Fibroblast of lung (primary cell): ENCODE results near the gene MUTYH. TPM values are rescaled to one million over a fixed set of nuclear protein-coding genes. Genes with fewer than 3 reads are reported as not detected.

Source experiments
- DNase-seq, 2 donors: peaks; one replicate each; pipeline versions ENCODE4 v3.0.0 to v3.0.0-alpha.2; 2010; ENCODE audit warnings: low read depth in 2 of 2
- H2AFZ ChIP-seq: 2 replicates; pipeline ENCODE4 v1.5.1; 2012; ENCODE audit warnings: low read length, control low read depth, inconsistent platforms
- H3K27ac ChIP-seq: 2 replicates; pipeline ENCODE4 v1.5.1; 2011; ENCODE audit warnings: low read length, control low read depth; ENCODE audit not compliant: insufficient read depth
- H3K27me3 ChIP-seq: 2 replicates; pipeline ENCODE4 v1.5.1; 2011; ENCODE audit warnings: mild to moderate bottlenecking, low read length; ENCODE audit not compliant: control insufficient read depth, insufficient read depth
- H3K36me3 ChIP-seq: 2 replicates; pipeline ENCODE4 v1.5.1; 2011; ENCODE audit warnings: low read length; ENCODE audit not compliant: control insufficient read depth, insufficient read depth
- H3K4me1 ChIP-seq: 2 replicates; pipeline ENCODE4 v1.5.1; 2011; ENCODE audit warnings: low read length; ENCODE audit not compliant: control insufficient read depth, insufficient read depth; ENCODE audit errors: extremely low read depth
- H3K4me2 ChIP-seq: 2 replicates; pipeline ENCODE4 v1.5.1; 2011; ENCODE audit warnings: low read length, control low read depth; ENCODE audit not compliant: insufficient read depth; ENCODE audit errors: extremely low read depth
- H3K4me3 ChIP-seq, 4 experiments: fragments of 200-600 bp in 1 of 4; sonication (generic) in 1 of 4; replicated peaks in 1 of 4; 2 replicates each; pipeline ENCODE4 v1.5.1; 2011 to 2016; ENCODE audit warnings: low read length in 4 of 4, low read depth in 3 of 4, mild to moderate bottlenecking in 3 of 4, control low read depth in 2 of 4, inconsistent platforms in 1 of 4, mixed read lengths in 1 of 4; ENCODE audit not compliant: insufficient read depth in 1 of 4; ENCODE audit errors: control extremely low read depth in 1 of 4
- H3K79me2 ChIP-seq: 2 replicates; pipeline ENCODE4 v1.5.1; 2012; ENCODE audit warnings: mild to moderate bottlenecking, low read length, inconsistent platforms; ENCODE audit not compliant: control insufficient read depth, insufficient read depth
- H3K9ac ChIP-seq: 2 replicates; pipeline ENCODE4 v1.5.1; 2011; ENCODE audit warnings: mild to moderate bottlenecking, low read length, control low read depth; ENCODE audit not compliant: insufficient read depth
- H3K9me3 ChIP-seq: 2 replicates; pipeline ENCODE4 v1.5.1; 2012; ENCODE audit warnings: low read depth, low read length; ENCODE audit not compliant: control insufficient read depth, insufficient read depth
- H4K20me1 ChIP-seq: 2 replicates; pipeline ENCODE4 v1.5.1; 2011; ENCODE audit warnings: low read length; ENCODE audit not compliant: control insufficient read depth, insufficient read depth; ENCODE audit errors: extremely low read depth
- CTCF ChIP-seq, 2 donors: IDR thresholded peaks in 1 of 2; conservative IDR thresholded peaks in 1 of 2; 1 replicate in 1 of 2; 2 replicates in 1 of 2; pipeline ENCODE4 v1.5.1; 2011 to 2012; ENCODE audit warnings: low read length in 2 of 2, control low read depth in 1 of 2, inconsistent platforms in 1 of 2, low read depth in 1 of 2, mild to moderate bottlenecking in 1 of 2
- EZH2 ChIP-seq: IDR thresholded peaks from 2 replicates; pipeline ENCODE4 v1.5.1; 2012; ENCODE audit warnings: low read length, control low read depth, mild to moderate bottlenecking; ENCODE audit errors: missing control alignments
- polyA plus RNA-seq, 2 donors: library from polyadenylated mRNA; depleted of rRNA in 1 of 2; stranded (reverse) in 1 of 2; unstranded in 1 of 2; fragments of >200 nt; gene quantifications; 2 replicates each; pipeline ENCODE4 v1.2.1, GENCODE V29; 2011 to 2012; ENCODE audit warnings: missing spikeins in 1 of 2
- total RNA-seq: library from RNA; depleted of rRNA; stranded (reverse); fragments of >200 nt; gene quantifications from 2 replicates; pipeline ENCODE4 v1.2.1, GENCODE V29; 2014

The MUTYH gene
- total and polyA plus RNA-seq, 2 donors (not counting 1 experiment from before 2014, with no cell fraction given): 3.8 to 15.7 TPM

GRCh38 chr1:45380125-45380524 is 39.9 kb upstream of the MUTYH start:
- H2AFZ ChIP-seq: no peak overlapping the region
- H3K79me2 ChIP-seq: no peaks in the 10 kb centered on the region
- H3K36me3 ChIP-seq: no peaks in the 10 kb centered on the region
- DNase-seq: no peak
- no peak overlapping the region for H3K27ac ChIP-seq
- H3K4me2 ChIP-seq: no peak overlapping the region
- H3K4me3 ChIP-seq: no peak overlapping the region
- H3K4me1 ChIP-seq: no peaks in the 10 kb centered on the region
- H3K9ac ChIP-seq: no peak overlapping the region
- no peaks in the 10 kb centered on the region for H4K20me1 ChIP-seq
- TF ChIP-seq EZH2 (no peak), CTCF (conservative IDR thresholded peaks at IDR 0.05 in 1 of 2, IDR thresholded peaks at IDR 0.05 in 1 of 2; ENCODE audit: low read depth in 1 of 2, low read length in 2 of 2) (no peak)
- no peaks in the 10 kb centered on the region for H3K9me3 ChIP-seq
- H3K27me3 ChIP-seq: no peaks in the 10 kb centered on the region

- TF ChIP-seq EZH2 (no peak), CTCF (conservative IDR thresholded peaks at IDR 0.05 in 1 of 2, IDR thresholded peaks at IDR 0.05 in 1 of 2; ENCODE audit: low read depth in 1 of 2, low read length in 2 of 2) (no peak)
Measured at GRCh38 chr1:45379524-45379923, 39.3 kb upstream of the MUTYH start.

GRCh38 chr1:45378184-45378583 is 37.9 kb upstream of the MUTYH start:
- no peak overlapping the region for H3K9ac ChIP-seq
- no peaks in the 10 kb centered on the region for H3K79me2 ChIP-seq
- no peaks in the 10 kb centered on the region for H3K36me3 ChIP-seq
- no peaks in the 10 kb centered on the region for H3K4me1 ChIP-seq
- no peaks in the 10 kb centered on the region for H3K27me3 ChIP-seq
- H3K27ac ChIP-seq: no peak overlapping the region
- DNase-seq: no peak
- H3K4me2 ChIP-seq: no peak overlapping the region
- H4K20me1 ChIP-seq: no peaks in the 10 kb centered on the region
- H3K9me3 ChIP-seq: no peaks in the 10 kb centered on the region
- no peak overlapping the region for H2AFZ ChIP-seq
- no peak overlapping the region for H3K4me3 ChIP-seq
- TF ChIP-seq CTCF (conservative IDR thresholded peaks at IDR 0.05 in 1 of 2, IDR thresholded peaks at IDR 0.05 in 1 of 2; ENCODE audit: low read depth in 1 of 2, low read length in 2 of 2) (no peak), EZH2 (no peak)

More at GRCh38 chr1:45379524-45379923, 39.3 kb upstream of the MUTYH start:
- Histone ChIP-seq H3K36me3 (no peaks in the 10 kb centered on the region), H3K9ac (no peak overlapping the region), H3K4me3 (no peak overlapping the region), H4K20me1 (no peaks in the 10 kb centered on the region), H2AFZ (no peak overlapping the region), H3K27ac (no peak overlapping the region), H3K27me3 (no peaks in the 10 kb centered on the region), H3K4me1 (no peaks in the 10 kb centered on the region), H3K9me3 (no peaks in the 10 kb centered on the region), H3K4me2 (no peak overlapping the region), H3K79me2 (no peaks in the 10 kb centered on the region)
- DNase-seq: no peak
